Ovary (tissue), 9 donors: ENCODE data around the gene CACNA1S. TPM values are rescaled to one million over a fixed set of nuclear protein-coding genes. Genes with fewer than 3 reads are reported as not detected.

ENCODE experiments used
- DNase-seq, 5 donors: peaks; one replicate each; pipeline ENCODE4 v3.0.0-alpha.2; 2019 to 2020
- H3K27ac ChIP-seq, 2 donors: fragments of 200-600 bp; one replicate each; pipeline versions ENCODE4 v1.5.1 to v1.8.0; 2019 to 2022
- H3K27me3 ChIP-seq: fragments of 200-600 bp; one replicate; pipeline ENCODE4 v1.8.0; 2022
- H3K36me3 ChIP-seq: fragments of 200-600 bp; sonication (generic); one replicate; pipeline ENCODE4 v1.5.1; 2019
- H3K4me1 ChIP-seq: one replicate; pipeline ENCODE4 v1.8.1; 2013; ENCODE audit warnings: mild to moderate bottlenecking, moderate library complexity; ENCODE audit not compliant: insufficient read depth
- H3K4me3 ChIP-seq: fragments of 200-600 bp; sonication (generic); one replicate; pipeline ENCODE4 v1.5.1; 2017
- H3K9me3 ChIP-seq, 2 donors: fragments of 200-600 bp in 1 of 2; sonication (generic) in 1 of 2; one replicate each; pipeline versions ENCODE4 v1.5.1 to v1.8.1; 2013 to 2019; ENCODE audit warnings: mild to moderate bottlenecking in 1 of 2, moderate library complexity in 1 of 2
- CTCF ChIP-seq, 3 donors: fragments of 450-650 bp in 2 of 3; fragments of 200-600 bp in 1 of 3; IDR thresholded peaks; one replicate each; pipeline versions ENCODE4 v1.5.1 to v1.8.0; 2016 to 2022; ENCODE audit warnings: antibody characterized with exemption in 3 of 3, mild to moderate bottlenecking in 1 of 3
- EP300 ChIP-seq: sonication (generic); formaldehyde crosslinking; IDR thresholded peaks from one replicate; pipeline ENCODE4 v1.6.1; 2017; ENCODE audit warnings: antibody characterized with exemption
- POLR2A ChIP-seq: fragments of 450-650 bp; IDR thresholded peaks from one replicate; pipeline ENCODE4 v1.6.1; 2017; ENCODE audit warnings: antibody characterized with exemption, mild to moderate bottlenecking, moderate library complexity
- WGBS, 3 donors: extraction: QIAGEN DNeasy Blood & Tissue Kit in 1 of 3; methylation state at CpG; one replicate each; pipeline versions ENCODE4 v1.1.5 to v1.1.7; 2013 to 2017; 5-methylcytosine and 5-hydroxymethylcytosine counted together
- intact Hi-C, 4 donors: fragments of 100-400 bp; cut with DNase I; formaldehyde crosslinking; loops; one replicate each; pipeline versions ENCODE4 v1.11.0 to v1.15.1; 2022 to 2023
- polyA plus RNA-seq, 2 donors: library from polyadenylated mRNA; stranded (reverse); fragments of 200-250 nt in 1 of 2; fragments of 350-450 nt in 1 of 2; fragmentation: Illumina TruSeq in 1 of 2; extraction: RNeasy Lipid Tissue Mini Kit (QIAGEN cat#74804) in 1 of 2; gene quantifications; one replicate each; pipeline ENCODE4 v1.2.3, GENCODE V29; 2013 to 2014
- total RNA-seq, 7 donors: library from RNA; depleted of rRNA in 2 of 7; stranded (reverse); fragments of >200 nt in 2 of 7; fragmentation: NEBNext Ultra II Directional in 3 of 7; extraction: Animal tissue kit (Norgen Biotek cat#: 25700) in 3 of 7; gene quantifications; one replicate each; pipeline versions ENCODE4 v1.1.0 to v1.2.4, GENCODE V29; 2016 to 2023
- donor health status: DM: no; HTN: no; CAD: no; lungs with moderate emphysema.
- donor health status: DM: no; HTN: no; CAD: no.
- donor health status: Bipolar disorder and iron deficiency.
- donor health status: DM: yes; HTN: yes; CAD: no.
- donor health status: DM: no; HTN: no; CAD: no.
- donor health status: DM: yes; HTN: yes; CAD: no.

The CACNA1S gene
- total and polyA plus RNA-seq, 9 donors: 0.01 to 0.05 (median 0.05) TPM; not detected in 6

DNA sequence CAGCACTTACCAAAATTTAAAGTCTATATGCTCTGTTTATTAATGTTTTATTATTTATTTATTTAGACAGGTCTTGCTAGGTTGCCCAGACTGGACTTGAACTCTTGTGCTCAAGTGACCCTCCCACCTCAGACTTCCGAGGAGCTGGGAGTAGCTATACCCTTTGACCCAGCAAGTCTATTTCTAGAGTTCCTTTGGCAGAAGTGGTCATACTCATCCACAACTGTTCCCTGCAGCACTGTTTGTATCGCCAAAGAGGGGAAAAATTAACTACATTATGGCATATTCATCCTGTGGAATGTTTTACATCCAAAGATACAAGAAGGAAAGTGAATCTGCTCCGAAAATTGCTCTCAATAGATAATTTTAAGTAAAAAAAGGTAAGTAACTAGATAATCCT, 28.5 kb downstream of the CACNA1S start:
- no peak for DNase-seq
- no peaks in the 10 kb centered on the region for H3K4me1 ChIP-seq
- TF ChIP-seq EP300: no peak
- H3K4me3 ChIP-seq: no peak overlapping the region
- H3K36me3 ChIP-seq: no peaks in the 10 kb centered on the region
- WGBS, 3 donors: 13 to 16% (median 14%) methylated on average over 3 of the region's 3 CpGs
- no peaks in the 10 kb centered on the region for H3K27me3 ChIP-seq
- intact Hi-C loops: no loop called here
- H3K27ac ChIP-seq: no peak overlapping the region
- no peaks in the 10 kb centered on the region for H3K9me3 ChIP-seq

- Histone ChIP-seq H3K4me1 (no peaks in the 10 kb centered on the region), H3K4me3 (no peak overlapping the region), H3K27ac (no peak overlapping the region), H3K36me3 (no peaks in the 10 kb centered on the region), H3K9me3 (no peaks in the 10 kb centered on the region), H3K27me3 (no peaks in the 10 kb centered on the region)
- intact Hi-C loops: no loop called here
- WGBS, 3 donors: 91 to 93% (median 91%) methylated on average over 3 of the region's 3 CpGs
- TF ChIP-seq EP300: no peak
- TF ChIP-seq POLR2A: no peak
- no peak for DNase-seq
These were observed 32.1 kb downstream of the CACNA1S start for GRCh38 chr1:201080135-201080534.

GRCh38 chr1:201077736-201078135, 34.5 kb downstream of the CACNA1S start:
- Histone ChIP-seq H3K27ac (no peak overlapping the region), H3K27me3 (no peaks in the 10 kb centered on the region), H3K9me3 (no peaks in the 10 kb centered on the region), H3K4me1 (no peaks in the 10 kb centered on the region), H3K4me3 (no peak overlapping the region), H3K36me3 (no peaks in the 10 kb centered on the region)
- no peak for DNase-seq
- 92 to 95% (median 94%) methylated on average over 17 of the region's 17 CpGs for WGBS, 3 donors
- no peak for TF ChIP-seq EP300
- no peak for TF ChIP-seq CTCF (IDR thresholded peaks at IDR 0.05)
- no peak for TF ChIP-seq POLR2A
- intact Hi-C loops: no loop called here

DNA sequence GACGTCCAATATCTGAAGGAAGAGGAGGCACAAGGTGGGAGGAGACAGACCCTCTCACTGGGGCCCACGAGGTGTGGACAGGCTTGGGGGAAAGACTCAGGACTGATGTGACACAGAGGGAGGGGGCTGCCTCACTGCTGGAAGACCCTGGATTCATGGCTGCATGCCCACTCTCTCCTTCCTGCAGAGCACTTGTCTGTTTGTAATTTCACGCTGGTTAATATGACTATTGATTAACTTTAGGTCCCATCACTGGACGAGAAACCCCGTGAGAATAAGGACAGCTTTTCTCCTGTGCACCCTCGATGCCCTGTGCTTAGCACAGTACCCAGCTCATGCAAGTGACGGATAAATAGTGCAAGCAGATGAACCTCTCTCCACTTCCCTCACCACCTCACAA, 35.1 kb downstream of the CACNA1S start:
- Histone ChIP-seq H3K4me3 (no peak overlapping the region), H3K27me3 (no peaks in the 10 kb centered on the region), H3K36me3 (no peaks in the 10 kb centered on the region), H3K9me3 (no peaks in the 10 kb centered on the region), H3K27ac (no peak overlapping the region), H3K4me1 (no peaks in the 10 kb centered on the region)
- WGBS, 3 donors: 74 to 79% (median 76%) methylated on average over 7 of the region's 7 CpGs
- TF ChIP-seq CTCF (IDR thresholded peaks at IDR 0.05) (no peak), EP300 (no peak), POLR2A (no peak)
- DNase-seq: no peak
- intact Hi-C loops: no loop called here

GRCh38 chr1:201076092-201076491, 36.1 kb downstream of the CACNA1S start:
- Histone ChIP-seq H3K27ac (no peak overlapping the region), H3K27me3 (no peaks in the 10 kb centered on the region), H3K36me3 (no peaks in the 10 kb centered on the region), H3K4me1 (no peaks in the 10 kb centered on the region), H3K4me3 (no peak overlapping the region), H3K9me3 (no peaks in the 10 kb centered on the region)
- whole genome bisulfite sequencing, 3 donors: 70 to 74% (median 71%) methylated on average over 7 of the region's 7 CpGs
- TF ChIP-seq POLR2A: no peak
- TF ChIP-seq EP300: no peak
- no peak for TF ChIP-seq CTCF (IDR thresholded peaks at IDR 0.05)
- no peak for DNase-seq
- intact Hi-C loops: no loop called here

GRCh38 chr1:201074018-201074417, 38.2 kb downstream of the CACNA1S start:
- TF ChIP-seq POLR2A (no peak), EP300 (no peak), CTCF (IDR thresholded peaks at IDR 0.05) (no peak)
- no peaks in the 10 kb centered on the region for H3K27me3 ChIP-seq
- H3K9me3 ChIP-seq: no peaks in the 10 kb centered on the region
- no peaks in the 10 kb centered on the region for H3K36me3 ChIP-seq
- H3K4me3 ChIP-seq: no peak overlapping the region
- H3K4me1 ChIP-seq: no peaks in the 10 kb centered on the region
- intact Hi-C loops: no loop called here
- WGBS, 3 donors: 78 to 87% (median 80%) methylated on average over 5 of the region's 5 CpGs
- H3K27ac ChIP-seq: no peak overlapping the region
- DNase-seq: no peak
